ENCODE results near the gene SPNS1.

The SPNS1 gene

DNA sequence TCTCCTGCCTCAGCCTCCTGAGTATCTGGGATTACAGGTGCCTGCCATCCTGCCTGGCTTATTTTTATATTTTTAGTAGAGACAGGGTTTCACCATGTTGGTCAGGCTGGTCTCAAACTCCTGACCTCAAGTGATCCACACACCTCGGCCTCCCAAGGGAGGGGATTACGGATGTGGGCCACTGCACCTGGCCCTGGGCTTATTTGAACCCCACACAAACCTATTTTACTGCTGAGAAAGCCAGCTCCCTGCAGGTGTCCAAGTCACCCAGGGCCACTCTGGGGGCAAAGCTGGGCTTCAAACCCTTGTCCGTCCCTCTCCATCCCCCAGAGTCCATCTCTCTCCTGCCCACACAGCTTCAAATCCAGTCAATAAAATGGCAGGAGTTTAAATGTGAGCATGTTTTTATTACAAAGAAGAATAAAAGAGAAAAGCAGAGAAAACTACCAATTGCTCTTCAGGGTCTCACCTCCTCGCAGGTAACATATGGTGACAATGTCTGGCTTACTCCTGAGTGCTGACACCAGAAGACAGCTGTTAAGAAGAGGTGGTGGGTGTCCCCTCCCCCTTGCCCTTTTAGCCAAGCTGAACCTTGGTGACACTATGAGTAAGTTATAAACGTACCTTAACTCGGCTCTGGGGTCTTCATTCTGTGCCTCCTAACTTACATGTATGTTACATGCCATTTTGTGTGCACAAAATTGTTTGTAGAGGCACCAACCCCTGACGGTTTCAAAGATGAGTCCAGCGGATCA lies 55.7 kb downstream of the SPNS1 start:
- DNase-seq, result no peak

Data from activated CD4-positive, alpha-beta T cell treated with anti-CD3 and anti-CD28 coated beads, Interleukin-2, amount 50 U/mL, for 1 hour (primary cell).